ENCODE measurements around the gene ASXL2. TPM values are rescaled to one million over a fixed set of nuclear protein-coding genes. Genes with fewer than 3 reads are reported as not detected.
A peak's percentile ranks its signal among the peaks of the same experiment; 100 is the strongest.

Gene ASXL2
- total and polyA plus RNA-seq, 2 of the 13 experiments (the other 11 are each of a cell fraction or from before 2014, with no cell fraction given): 12.1 to 19.2 TPM

DNA sequence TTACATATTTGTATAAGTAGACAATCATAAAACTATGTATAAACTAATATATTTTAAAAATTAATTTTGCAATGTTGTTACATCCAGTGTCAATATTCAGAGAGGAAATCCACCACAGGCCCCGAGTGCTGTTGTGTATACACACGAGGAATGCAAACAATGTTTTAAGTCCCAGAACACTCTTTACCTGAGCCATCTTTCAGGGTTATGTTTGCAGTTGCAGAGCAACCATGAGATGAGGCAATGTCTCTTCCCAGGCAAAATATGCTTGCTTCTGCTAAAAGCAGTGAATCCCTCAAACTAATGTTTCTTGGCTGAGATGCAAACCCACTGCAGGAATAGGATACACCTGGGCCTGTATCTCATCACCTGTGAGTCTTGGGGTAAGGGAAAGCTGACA, 91.3 kb downstream of the ASXL2 start (continued):
- TF ChIP-seq, protein P1, sequence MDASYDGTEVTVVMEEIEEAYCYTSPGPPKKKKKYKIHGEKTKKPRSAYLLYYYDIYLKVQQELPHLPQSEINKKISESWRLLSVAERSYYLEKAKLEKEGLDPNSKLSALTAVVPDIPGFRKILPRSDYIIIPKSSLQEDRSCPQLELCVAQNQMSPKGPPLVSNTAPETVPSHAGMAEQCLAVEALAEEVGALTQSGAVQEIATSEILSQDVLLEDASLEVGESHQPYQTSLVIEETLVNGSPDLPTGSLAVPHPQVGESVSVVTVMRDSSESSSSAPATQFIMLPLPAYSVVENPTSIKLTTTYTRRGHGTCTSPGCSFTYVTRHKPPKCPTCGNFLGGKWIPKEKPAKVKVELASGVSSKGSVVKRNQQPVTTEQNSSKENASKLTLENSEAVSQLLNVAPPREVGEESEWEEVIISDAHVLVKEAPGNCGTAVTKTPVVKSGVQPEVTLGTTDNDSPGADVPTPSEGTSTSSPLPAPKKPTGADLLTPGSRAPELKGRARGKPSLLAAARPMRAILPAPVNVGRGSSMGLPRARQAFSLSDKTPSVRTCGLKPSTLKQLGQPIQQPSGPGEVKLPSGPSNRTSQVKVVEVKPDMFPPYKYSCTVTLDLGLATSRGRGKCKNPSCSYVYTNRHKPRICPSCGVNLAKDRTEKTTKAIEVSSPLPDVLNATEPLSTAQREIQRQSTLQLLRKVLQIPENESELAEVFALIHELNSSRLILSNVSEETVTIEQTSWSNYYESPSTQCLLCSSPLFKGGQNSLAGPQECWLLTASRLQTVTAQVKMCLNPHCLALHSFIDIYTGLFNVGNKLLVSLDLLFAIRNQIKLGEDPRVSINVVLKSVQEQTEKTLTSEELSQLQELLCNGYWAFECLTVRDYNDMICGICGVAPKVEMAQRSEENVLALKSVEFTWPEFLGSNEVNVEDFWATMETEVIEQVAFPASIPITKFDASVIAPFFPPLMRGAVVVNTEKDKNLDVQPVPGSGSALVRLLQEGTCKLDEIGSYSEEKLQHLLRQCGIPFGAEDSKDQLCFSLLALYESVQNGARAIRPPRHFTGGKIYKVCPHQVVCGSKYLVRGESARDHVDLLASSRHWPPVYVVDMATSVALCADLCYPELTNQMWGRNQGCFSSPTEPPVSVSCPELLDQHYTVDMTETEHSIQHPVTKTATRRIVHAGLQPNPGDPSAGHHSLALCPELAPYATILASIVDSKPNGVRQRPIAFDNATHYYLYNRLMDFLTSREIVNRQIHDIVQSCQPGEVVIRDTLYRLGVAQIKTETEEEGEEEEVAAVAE (CRISPR knock-in tag; IDR thresholded peaks at IDR 0.05; ENCODE audit: borderline replicate concordance): peak; percentile 66; the same call in 1 of the 2 replicates
- TF ChIP-seq ZNF547 (CRISPR knock-in tag; IDR thresholded peaks at IDR 0.05) (no peak), MTERF4 (CRISPR knock-in tag; IDR thresholded peaks at IDR 0.05) (no peak), ZNF687 (CRISPR knock-in tag; IDR thresholded peaks at IDR 0.05) (no peak), SP1 (IDR thresholded peaks at IDR 0.05) (no peak), SP1 (CRISPR knock-in tag; IDR thresholded peaks at IDR 0.05) (no peak), ZNF660 (CRISPR knock-in tag; IDR thresholded peaks at IDR 0.05; ENCODE audit: borderline replicate concordance, low read depth) (no peak), TARDBP (CRISPR knock-in tag; IDR thresholded peaks at IDR 0.05) (no peak), ZBTB38 (CRISPR knock-in tag; IDR thresholded peaks at IDR 0.05) (no peak), NFKBIZ (CRISPR knock-in tag; IDR thresholded peaks at IDR 0.05) (0 out of 2 replicates have a peak, but pooled peaks have one; percentile 72), TRIM22 (IDR thresholded peaks at IDR 0.05) (no peak)
- TF ChIP-seq, protein P2, sequence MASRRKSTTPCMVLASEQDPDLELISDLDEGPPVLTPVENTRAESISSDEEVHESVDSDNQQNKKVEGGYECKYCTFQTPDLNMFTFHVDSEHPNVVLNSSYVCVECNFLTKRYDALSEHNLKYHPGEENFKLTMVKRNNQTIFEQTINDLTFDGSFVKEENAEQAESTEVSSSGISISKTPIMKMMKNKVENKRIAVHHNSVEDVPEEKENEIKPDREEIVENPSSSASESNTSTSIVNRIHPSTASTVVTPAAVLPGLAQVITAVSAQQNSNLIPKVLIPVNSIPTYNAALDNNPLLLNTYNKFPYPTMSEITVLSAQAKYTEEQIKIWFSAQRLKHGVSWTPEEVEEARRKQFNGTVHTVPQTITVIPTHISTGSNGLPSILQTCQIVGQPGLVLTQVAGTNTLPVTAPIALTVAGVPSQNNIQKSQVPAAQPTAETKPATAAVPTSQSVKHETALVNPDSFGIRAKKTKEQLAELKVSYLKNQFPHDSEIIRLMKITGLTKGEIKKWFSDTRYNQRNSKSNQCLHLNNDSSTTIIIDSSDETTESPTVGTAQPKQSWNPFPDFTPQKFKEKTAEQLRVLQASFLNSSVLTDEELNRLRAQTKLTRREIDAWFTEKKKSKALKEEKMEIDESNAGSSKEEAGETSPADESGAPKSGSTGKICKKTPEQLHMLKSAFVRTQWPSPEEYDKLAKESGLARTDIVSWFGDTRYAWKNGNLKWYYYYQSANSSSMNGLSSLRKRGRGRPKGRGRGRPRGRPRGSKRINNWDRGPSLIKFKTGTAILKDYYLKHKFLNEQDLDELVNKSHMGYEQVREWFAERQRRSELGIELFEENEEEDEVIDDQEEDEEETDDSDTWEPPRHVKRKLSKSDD (CRISPR knock-in tag; IDR thresholded peaks at IDR 0.05; ENCODE audit: low read depth): no peak
- TF ChIP-seq, protein P3, sequence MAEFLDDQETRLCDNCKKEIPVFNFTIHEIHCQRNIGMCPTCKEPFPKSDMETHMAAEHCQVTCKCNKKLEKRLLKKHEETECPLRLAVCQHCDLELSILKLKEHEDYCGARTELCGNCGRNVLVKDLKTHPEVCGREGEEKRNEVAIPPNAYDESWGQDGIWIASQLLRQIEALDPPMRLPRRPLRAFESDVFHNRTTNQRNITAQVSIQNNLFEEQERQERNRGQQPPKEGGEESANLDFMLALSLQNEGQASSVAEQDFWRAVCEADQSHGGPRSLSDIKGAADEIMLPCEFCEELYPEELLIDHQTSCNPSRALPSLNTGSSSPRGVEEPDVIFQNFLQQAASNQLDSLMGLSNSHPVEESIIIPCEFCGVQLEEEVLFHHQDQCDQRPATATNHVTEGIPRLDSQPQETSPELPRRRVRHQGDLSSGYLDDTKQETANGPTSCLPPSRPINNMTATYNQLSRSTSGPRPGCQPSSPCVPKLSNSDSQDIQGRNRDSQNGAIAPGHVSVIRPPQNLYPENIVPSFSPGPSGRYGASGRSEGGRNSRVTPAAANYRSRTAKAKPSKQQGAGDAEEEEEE (CRISPR knock-in tag; IDR thresholded peaks at IDR 0.05; ENCODE audit: borderline replicate concordance): no peak
